Naive thymus-derived CD4-positive, alpha-beta T cell (primary cell): ENCODE data around the gene OTUD4. TPM values are rescaled to one million over a fixed set of nuclear protein-coding genes. Genes with fewer than 3 reads are reported as not detected.

Experiments
- ATAC-seq: fragments of 150-1000 bp; cut with Tn5 transposase; 2 replicates; pipeline ENCODE4 v1.10.0; 2021; ENCODE audit warnings: mild to moderate bottlenecking, moderate library complexity
- CTCF ChIA-PET: fragments of 350-600 bp; sonication (Branson Sonifier 250); formaldehyde crosslinking; loops from one replicate; lab custom pipeline; 2021; ENCODE audit warnings: antibody characterized with exemption; lab: Charles Lee
- POLR2A ChIA-PET: fragments of 350-600 bp; sonication (Branson Sonifier 250); formaldehyde crosslinking; loops from one replicate; lab custom pipeline; 2021; ENCODE audit warnings: antibody characterized with exemption, inconsistent platforms; lab: Charles Lee
- DNase-seq, 9 donors: peaks; one replicate each; pipeline versions ENCODE4 v3.0.0 to v3.0.0-alpha.2; 2020 to 2022; ENCODE audit warnings: mixed read lengths in 1 of 9
- H3K27ac ChIP-seq: one replicate; pipeline ENCODE4 v1.7.0; 2013; ENCODE audit warnings: mild to moderate bottlenecking, low read depth, low read length, moderate library complexity
- H3K27me3 ChIP-seq, 2 donors: one replicate each; pipeline ENCODE4 v1.7.0; 2013; ENCODE audit warnings: low read length in 2 of 2, mild to moderate bottlenecking in 2 of 2, moderate library complexity in 2 of 2; ENCODE audit not compliant: control insufficient read depth in 2 of 2, insufficient read depth in 2 of 2
- H3K36me3 ChIP-seq, 3 experiments: 1 replicate in 2 of 3; 2 replicates in 1 of 3; pipeline ENCODE4 v1.7.0; 2013; ENCODE audit warnings: low read length in 3 of 3, mild to moderate bottlenecking in 3 of 3, moderate library complexity in 1 of 3; ENCODE audit not compliant: insufficient read depth in 3 of 3, control insufficient read depth in 2 of 3
- H3K4me1 ChIP-seq, 2 donors: one replicate each; pipeline ENCODE4 v1.7.0; 2013; ENCODE audit warnings: low read length in 2 of 2, mild to moderate bottlenecking in 2 of 2, moderate library complexity in 1 of 2; ENCODE audit not compliant: control insufficient read depth in 2 of 2, insufficient read depth in 2 of 2
- H3K4me3 ChIP-seq: 2 replicates; pipeline ENCODE4 v1.7.0; 2013; ENCODE audit warnings: mild to moderate bottlenecking, low read length
- H3K9me3 ChIP-seq, 3 experiments: 1 replicate in 2 of 3; 2 replicates in 1 of 3; pipeline ENCODE4 v1.7.0; 2013; ENCODE audit warnings: low read length in 3 of 3; ENCODE audit not compliant: control insufficient read depth in 2 of 3
- H3K27ac Mint-ChIP-seq, 9 donors: one replicate each; pipeline ENCODE4 v1.8.0; 2020 to 2022; ENCODE audit warnings: mixed read lengths in 9 of 9, mild to moderate bottlenecking in 8 of 9, moderate library complexity in 5 of 9, inconsistent platforms in 2 of 9
- H3K27me3 Mint-ChIP-seq, 5 donors: one replicate each; pipeline ENCODE4 v1.8.0; 2021 to 2022; ENCODE audit warnings: mixed read lengths in 5 of 5, mild to moderate bottlenecking in 1 of 5
- H3K36me3 Mint-ChIP-seq, 5 donors: one replicate each; pipeline ENCODE4 v1.8.0; 2020 to 2022; ENCODE audit warnings: mixed read lengths in 5 of 5, mild to moderate bottlenecking in 3 of 5, inconsistent platforms in 1 of 5
- H3K4me1 Mint-ChIP-seq, 7 donors: one replicate each; pipeline ENCODE4 v1.8.0; 2020 to 2022; ENCODE audit warnings: mixed read lengths in 7 of 7, mild to moderate bottlenecking in 3 of 7, inconsistent platforms in 1 of 7
- H3K4me3 Mint-ChIP-seq, 10 donors: one replicate each; pipeline ENCODE4 v1.8.0; 2020 to 2022; ENCODE audit warnings: mild to moderate bottlenecking in 10 of 10, mixed read lengths in 10 of 10, moderate library complexity in 6 of 10, inconsistent platforms in 2 of 10
- H3K9me3 Mint-ChIP-seq, 11 donors: one replicate each; pipeline ENCODE4 v1.8.0; 2020 to 2022; ENCODE audit warnings: mixed read lengths in 11 of 11, mild to moderate bottlenecking in 4 of 11, inconsistent platforms in 1 of 11, moderate library complexity in 1 of 11
- intact Hi-C, 2 donors: fragments of 100-400 bp; cut with micrococcal nuclease; formaldehyde crosslinking; loops; one replicate each; pipeline ENCODE4 v1.15.1; 2023
- polyA plus RNA-seq, 2 donors: library from polyadenylated mRNA; unstranded; fragments of 300-500 nt; fragmentation: Illumina TruSeq; gene quantifications; one replicate each; pipeline ENCODE4 v1.2.3, GENCODE V29; 2021
- total RNA-seq, 6 experiments: library from RNA in 5 of 6; stranded (reverse) in 5 of 6; gene quantifications; 1 replicate in 5 of 6; 2 replicates in 1 of 6; pipeline ENCODE4 v1.2.3 and lab custom pipeline; 2021 to 2026

Gene OTUD4
- total and polyA plus RNA-seq, 7 experiments from 2014 or later = 15.0 to 65.4 (median 54.2) TPM

DNA sequence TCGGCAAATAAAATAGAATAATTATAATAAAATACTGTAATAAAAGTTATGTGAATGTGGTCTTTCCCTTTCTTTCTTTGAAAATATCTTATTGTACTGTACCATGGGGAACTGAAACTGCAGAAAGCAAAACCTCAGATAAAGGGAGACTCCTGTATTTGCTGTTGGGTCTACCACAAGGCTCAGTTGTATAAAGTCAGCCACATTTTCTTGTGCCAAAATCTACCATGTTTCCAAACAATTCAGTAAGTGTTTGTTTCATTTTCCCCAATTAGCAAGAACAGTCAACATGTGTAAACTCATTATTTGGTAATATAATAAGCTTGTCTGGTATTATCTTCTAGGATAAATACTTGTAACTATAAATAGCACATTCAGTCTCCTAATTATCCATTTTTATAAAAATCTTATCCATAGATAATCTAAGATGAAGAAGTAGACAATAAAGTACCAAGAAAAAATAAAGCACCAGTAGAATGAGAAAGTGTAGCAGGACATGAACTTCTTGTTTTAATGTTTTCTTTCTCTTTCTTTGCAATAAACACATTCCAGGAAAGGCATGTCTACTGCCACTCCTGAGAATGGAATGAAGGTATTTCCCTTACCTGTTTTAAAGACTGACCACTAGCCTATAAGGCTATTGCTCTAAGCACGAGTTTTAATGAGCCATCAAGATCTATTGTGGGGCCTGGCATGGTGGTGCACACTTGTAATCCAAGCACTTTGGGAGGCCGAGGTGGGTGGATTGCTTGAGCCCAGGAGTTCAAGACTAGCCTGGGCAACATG lies 15.0 kb upstream of the OTUD4 start:
- H3K9me3 Mint-ChIP-seq = peaks cover 0 to 2% (median 0%) of the 10 kb centered on the region in 11 donors
- no peaks in the 10 kb centered on the region for H3K9me3 ChIP-seq
- no peak for DNase-seq
- H3K36me3 ChIP-seq = no peaks in the 10 kb centered on the region
- intact Hi-C loops = no loop called here
- H3K4me3 ChIP-seq = no peak overlapping the region
- no peak overlapping the region for H3K27ac Mint-ChIP-seq
- no peaks in the 10 kb centered on the region for H3K27me3 ChIP-seq
- no peak for ATAC-seq
- H3K36me3 Mint-ChIP-seq = peaks cover 0 to 3% (median 0%) of the 10 kb centered on the region in 5 donors
- ChIA-PET POLR2A (no interaction called here), CTCF (no interaction called here)
- H3K4me3 Mint-ChIP-seq = no peak overlapping the region
- H3K4me1 ChIP-seq = no peaks in the 10 kb centered on the region
- peaks cover 0 to 5% (median 0%) of the 10 kb centered on the region in 7 donors for H3K4me1 Mint-ChIP-seq
- H3K27me3 Mint-ChIP-seq = peaks cover 14 to 24% (median 18%) of the 10 kb centered on the region in 5 donors
- H3K27ac ChIP-seq = no peak overlapping the region

DNA sequence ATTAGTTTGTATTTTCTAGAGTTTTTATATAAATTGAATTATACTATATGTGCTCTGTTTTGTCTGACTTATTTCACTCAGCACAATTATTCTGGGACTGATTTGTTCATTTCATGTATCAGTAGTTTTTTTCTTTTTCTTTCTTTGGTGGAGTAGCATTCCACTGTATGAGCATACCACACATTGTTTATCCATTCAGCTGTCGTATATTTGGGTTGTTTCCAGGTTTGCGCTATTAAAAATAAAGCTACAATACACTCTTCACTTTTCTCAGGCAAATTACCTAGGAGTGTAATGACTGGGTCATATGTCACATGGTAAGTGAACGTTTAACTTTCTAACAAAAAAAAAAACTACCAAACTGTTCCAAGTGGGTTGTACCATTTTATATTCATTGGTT lies 9.6 kb upstream of the OTUD4 start:
- intact Hi-C loops = no loop called here
- H3K27me3 ChIP-seq = no peaks in the 10 kb centered on the region
- no peak overlapping the region for H3K27ac ChIP-seq
- H3K27me3 Mint-ChIP-seq = peaks cover 0 to 23% (median 5%) of the 10 kb centered on the region in 5 donors
- peaks cover 0 to 5% (median 0%) of the 10 kb centered on the region in 7 donors for H3K4me1 Mint-ChIP-seq
- ATAC-seq = no peak
- ChIA-PET CTCF (no interaction called here), POLR2A (no interaction called here)
- H3K4me3 ChIP-seq = no peak overlapping the region
- no peaks in the 10 kb centered on the region for H3K4me1 ChIP-seq
- no peak for DNase-seq
- no peaks in the 10 kb centered on the region for H3K9me3 ChIP-seq
- H3K4me3 Mint-ChIP-seq = no peak overlapping the region
- no peaks in the 10 kb centered on the region for H3K36me3 ChIP-seq
- peaks cover 0 to 3% (median 0%) of the 10 kb centered on the region in 5 donors for H3K36me3 Mint-ChIP-seq
- no peak overlapping the region for H3K27ac Mint-ChIP-seq
- peaks cover 0 to 2% (median 0%) of the 10 kb centered on the region in 11 donors for H3K9me3 Mint-ChIP-seq

DNA sequence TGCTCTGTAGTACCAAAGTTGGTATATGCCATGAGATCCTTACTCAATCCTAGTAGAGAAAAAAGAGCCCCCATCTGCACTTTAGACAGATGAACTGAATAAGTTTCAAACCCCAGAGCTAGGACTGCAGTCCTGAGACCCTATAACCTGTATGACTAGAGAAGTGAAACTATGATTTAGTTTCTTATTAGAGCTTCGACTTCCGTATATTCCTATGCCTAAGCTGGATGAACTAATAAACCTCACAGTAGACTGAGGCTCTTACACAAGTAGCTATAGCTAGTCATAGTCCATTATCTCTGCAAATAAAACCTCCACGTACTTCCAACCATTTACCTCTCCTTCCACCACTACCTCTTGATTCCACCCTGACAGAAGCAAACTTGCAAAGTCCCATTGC lies 6.3 kb upstream of the OTUD4 start:
- peaks cover 0 to 2% (median 0%) of the 10 kb centered on the region in 11 donors for H3K9me3 Mint-ChIP-seq
- Histone ChIP-seq H3K4me1 (no peaks in the 10 kb centered on the region), H3K27me3 (no peaks in the 10 kb centered on the region), H3K9me3 (no peaks in the 10 kb centered on the region), H3K36me3 (no peaks in the 10 kb centered on the region), H3K4me3 (no peak overlapping the region), H3K27ac (no peak overlapping the region)
- DNase-seq (no peak), ATAC-seq (peak; percentile 61)
- intact Hi-C loops = no loop called here
- no peak overlapping the region for H3K4me3 Mint-ChIP-seq
- H3K27me3 Mint-ChIP-seq = peaks cover 0 to 19% (median 0%) of the 10 kb centered on the region in 5 donors
- H3K4me1 Mint-ChIP-seq = peaks cover 0 to 5% (median 0%) of the 10 kb centered on the region in 7 donors
- H3K27ac Mint-ChIP-seq = no peak overlapping the region
- ChIA-PET CTCF (no interaction called here), POLR2A (interaction anchor here (0.7 kb wide), 2 partner anchors 91 to 97 kb away, joined by 3 to 4 read pairs; no protein-coding TSS in a partner anchor)
- peaks cover 0 to 3% (median 0%) of the 10 kb centered on the region in 5 donors for H3K36me3 Mint-ChIP-seq

DNA sequence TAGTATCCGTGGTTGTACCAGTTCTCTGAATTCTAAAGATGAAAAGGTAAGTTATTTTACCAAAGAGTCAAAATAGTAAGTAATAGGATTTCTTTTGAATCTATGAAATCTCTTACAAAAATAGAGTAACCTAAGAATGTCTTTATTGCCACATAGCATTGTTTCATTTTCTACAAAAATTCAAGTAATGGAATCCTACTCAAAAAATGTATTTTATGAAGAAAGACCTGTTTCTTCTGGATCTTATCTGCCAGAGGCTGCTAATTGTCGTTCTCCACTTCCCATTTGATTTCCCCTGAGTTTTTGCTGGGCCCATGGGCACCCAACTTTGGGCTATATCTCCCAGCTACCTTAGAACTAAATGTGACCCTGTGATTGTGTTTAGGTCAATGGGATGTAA lies 3.2 kb upstream of the OTUD4 start:
- Mint-ChIP-seq H3K4me1 (peaks cover 6 to 13% (median 9%) of the 10 kb centered on the region in 7 donors), H3K27me3 (peaks cover 0 to 14% (median 0%) of the 10 kb centered on the region in 5 donors), H3K4me3 (no peak overlapping the region), H3K9me3 (no peaks in the 10 kb centered on the region), H3K36me3 (no peaks in the 10 kb centered on the region), H3K27ac (no peak overlapping the region)
- H3K4me3 ChIP-seq = no peak overlapping the region
- CTCF ChIA-PET = no interaction called here
- no peaks in the 10 kb centered on the region for H3K9me3 ChIP-seq
- ATAC-seq (no peak), DNase-seq (no peak)
- peaks cover 5 to 8% of the 10 kb centered on the region in 2 donors for H3K4me1 ChIP-seq
- POLR2A ChIA-PET = no interaction called here
- no peaks in the 10 kb centered on the region for H3K36me3 ChIP-seq
- intact Hi-C loops = loop anchor here in 1 of 2 donors (5.0 kb wide), 1 partner anchor 994 kb away; the partner anchor contains the start of gene LSM6
- H3K27me3 ChIP-seq = no peaks in the 10 kb centered on the region
- no peak overlapping the region for H3K27ac ChIP-seq

DNA sequence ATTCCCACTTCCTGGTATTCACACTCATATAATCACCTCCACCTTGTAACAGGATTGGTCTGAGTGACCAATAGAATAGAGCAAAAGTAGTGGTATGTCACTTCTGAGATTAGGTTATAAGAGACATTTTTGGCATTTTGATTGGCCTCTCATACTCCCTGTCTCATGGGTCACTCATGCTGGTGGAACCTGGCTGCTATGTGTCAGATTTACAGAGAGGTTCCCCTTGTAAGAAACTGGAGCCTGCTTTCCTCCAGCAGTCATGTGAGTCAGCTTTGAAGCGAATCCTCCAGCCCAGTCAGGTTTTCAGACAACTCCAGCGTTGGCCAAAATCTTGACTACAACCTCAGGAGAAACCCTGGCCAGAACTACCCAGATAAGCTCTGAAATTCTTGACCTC lies 2.6 kb upstream of the OTUD4 start:
- H3K36me3 Mint-ChIP-seq = peaks cover 0 to 4% (median 0%) of the 10 kb centered on the region in 5 donors
- H3K4me1 ChIP-seq = peaks cover 5 to 14% of the 10 kb centered on the region in 2 donors
- intact Hi-C loops = loop anchor here in 1 of 2 donors (5.0 kb wide), 1 partner anchor 994 kb away; the partner anchor contains the start of gene LSM6
- DNase-seq (no peak), ATAC-seq (no peak)
- H3K27ac ChIP-seq = no peak overlapping the region
- no peaks in the 10 kb centered on the region for H3K27me3 ChIP-seq
- ChIA-PET POLR2A (no interaction called here), CTCF (no interaction called here)
- peaks cover 0 to 14% (median 0%) of the 10 kb centered on the region in 5 donors for H3K27me3 Mint-ChIP-seq
- H3K36me3 ChIP-seq = no peaks in the 10 kb centered on the region
- no peak overlapping the region for H3K4me3 ChIP-seq
- no peaks in the 10 kb centered on the region for H3K9me3 ChIP-seq
- peak overlapping the region in 1 of 9 donors; percentile 48 for H3K27ac Mint-ChIP-seq
- no peak overlapping the region for H3K4me3 Mint-ChIP-seq
- H3K9me3 Mint-ChIP-seq = no peaks in the 10 kb centered on the region
- peaks cover 11 to 19% (median 14%) of the 10 kb centered on the region in 7 donors for H3K4me1 Mint-ChIP-seq

DNA sequence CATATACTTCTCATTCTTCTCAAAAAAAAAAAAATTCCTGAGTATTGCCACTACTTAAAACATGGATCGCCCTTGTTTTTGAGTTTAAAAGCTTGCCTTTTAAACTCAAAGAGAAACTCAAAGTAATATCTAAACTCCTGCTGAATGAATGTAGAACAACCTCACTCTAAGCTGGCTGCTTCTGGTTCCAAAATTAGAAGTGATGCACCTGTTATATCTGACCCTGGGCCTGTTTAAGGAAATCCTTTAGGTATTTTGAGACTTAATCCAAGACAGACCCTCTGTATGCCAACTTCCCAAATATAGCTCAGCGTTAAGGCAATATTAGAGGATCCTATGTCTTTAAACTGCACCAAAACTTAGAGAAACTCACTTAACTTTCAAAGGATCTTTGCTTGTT lies 1.8 kb upstream of the OTUD4 start:
- no peak for ATAC-seq
- CTCF ChIA-PET = interaction anchor here (0.6 to 1.5 kb wide), 2 partner anchors 435 to 1005 kb away, joined by 4 to 6 read pairs; no protein-coding TSS in a partner anchor
- Mint-ChIP-seq H3K27ac (peak overlapping the region in 4 of 9 donors; percentile 10 to 52 (median 30)), H3K27me3 (peaks cover 0 to 14% (median 0%) of the 10 kb centered on the region in 5 donors), H3K36me3 (peaks cover 0 to 6% (median 0%) of the 10 kb centered on the region in 5 donors), H3K4me3 (peak overlapping the region in 7 of 10 donors; percentile 5 to 65 (median 40)), H3K4me1 (peaks cover 19 to 27% (median 20%) of the 10 kb centered on the region in 7 donors), H3K9me3 (no peaks in the 10 kb centered on the region)
- DNase-seq = no peak
- H3K9me3 ChIP-seq = no peaks in the 10 kb centered on the region
- peaks cover 10 to 22% of the 10 kb centered on the region in 2 donors for H3K4me1 ChIP-seq
- H3K4me3 ChIP-seq = no peak overlapping the region
- POLR2A ChIA-PET = interaction anchor here (1.3 to 2.4 kb wide), 4 partner anchors 17 to 88 kb away, joined by 3 to 18 read pairs (median 7); partner anchors contain the start of genes ABCE1 and ANAPC10
- no peak overlapping the region for H3K27ac ChIP-seq
- H3K27me3 ChIP-seq = no peaks in the 10 kb centered on the region
- H3K36me3 ChIP-seq = no peaks in the 10 kb centered on the region
- intact Hi-C loops = loop anchor here in 1 of 2 donors (5.0 kb wide), 1 partner anchor 995 kb away; the partner anchor contains the start of gene LSM6
